ENCODE data around the gene SEPTIN5. TPM values are rescaled to one million over a fixed set of nuclear protein-coding genes. Genes with fewer than 3 reads are reported as not detected.

The SEPTIN5 gene
- total RNA-seq (2022): 2.0 and 3.5 TPM in 2 replicates
- not detected for Bru-seq, nascent RNA
- not detected for BruChase-seq, experiment 1, labeled RNA remaining after a 6-hour chase
- BruChase-seq, experiment 2, labeled RNA remaining after a 2-hour chase: percentile 15 among the genes with signal in this experiment
- long read RNA-seq, partial matches to known transcripts: 0 of 4 reads
- long read RNA-seq, other reads (novel, unspliced or antisense): 1 of 4 reads

GRCh38 chr22:19714312-19715187 is at the start of gene SEPTIN5:
Gene SEPTIN5, plus strand, starts transcription at chr22:19714503. Its CDS starts 86 bp downstream, at chr22:19714589.
- POLR2A ChIA-PET: no interaction called here
- no peak for TF ChIP-seq CTCF (IDR thresholded peaks at IDR 0.05; ENCODE audit: unreplicated experiment)
- Mint-ChIP-seq H3K27me3 (ENCODE audit: insufficient read depth, unreplicated experiment) (no peaks in the 10 kb centered on the region), H3K27ac (ENCODE audit: low read depth, unreplicated experiment) (no peak within 1 kb of the TSS), H3K9me3 (ENCODE audit: unreplicated experiment) (no peaks in the 10 kb centered on the region), H3K4me3 (ENCODE audit: unreplicated experiment) (peak within 1 kb of the TSS; percentile 69), H3K36me3 (ENCODE audit: insufficient read depth, unreplicated experiment) (no peaks in the 10 kb centered on the region), H3K4me1 (ENCODE audit: insufficient read depth, unreplicated experiment) (peaks cover 3% of the 10 kb centered on the region)
- no peak for DNase-seq (ENCODE audit: unreplicated experiment)
- intact Hi-C loops (cut with micrococcal nuclease): loop anchor here (5.0 to 10.0 kb wide), 3 partner anchors 37 to 420 kb away; partner anchors contain the start of gene CLTCL1
- CTCF ChIA-PET: interaction anchor here (1.4 kb wide), 1 partner anchor 16 kb away, joined by 7 read pairs; no protein-coding TSS in a partner anchor
- BruUV-seq (replicated peaks): no TSS peak

- no peaks in the 10 kb centered on the region for H3K9me3 Mint-ChIP-seq (ENCODE audit: unreplicated experiment)
- H3K36me3 Mint-ChIP-seq (ENCODE audit: insufficient read depth, unreplicated experiment): no peaks in the 10 kb centered on the region
- H3K4me3 Mint-ChIP-seq (ENCODE audit: unreplicated experiment): no peak overlapping the region
- CTCF ChIA-PET: interaction anchor here (0.6 to 1.3 kb wide), 3 partner anchors 16 to 396 kb away, joined by 3 to 8 read pairs (median 5); no protein-coding TSS in a partner anchor
- TF ChIP-seq CTCF (IDR thresholded peaks at IDR 0.05; ENCODE audit: unreplicated experiment): no peak
- no TSS peak for BruUV-seq (replicated peaks)
- peaks cover 14% of the 10 kb centered on the region for H3K4me1 Mint-ChIP-seq (ENCODE audit: insufficient read depth, unreplicated experiment)
- POLR2A ChIA-PET: no interaction called here
- peaks cover 14% of the 10 kb centered on the region for H3K27me3 Mint-ChIP-seq (ENCODE audit: insufficient read depth, unreplicated experiment)
- no peak overlapping the region for H3K27ac Mint-ChIP-seq (ENCODE audit: low read depth, unreplicated experiment)
- no peak for DNase-seq (ENCODE audit: unreplicated experiment)
- intact Hi-C loops (cut with micrococcal nuclease): no loop called here
Measured at GRCh38 chr22:19664951-19665783, 49.1 kb upstream of the SEPTIN5 start.

GRCh38 chr22:19665784-19666672 is 48.3 kb upstream of the SEPTIN5 start:
- no peak overlapping the region for H3K4me3 Mint-ChIP-seq (ENCODE audit: unreplicated experiment)
- no TSS peak for BruUV-seq (replicated peaks)
- peaks cover 14% of the 10 kb centered on the region for H3K4me1 Mint-ChIP-seq (ENCODE audit: insufficient read depth, unreplicated experiment)
- H3K27ac Mint-ChIP-seq (ENCODE audit: low read depth, unreplicated experiment): no peak overlapping the region
- H3K27me3 Mint-ChIP-seq (ENCODE audit: insufficient read depth, unreplicated experiment): peaks cover 18% of the 10 kb centered on the region
- no peak for DNase-seq (ENCODE audit: unreplicated experiment)
- ChIA-PET CTCF (interaction anchor here (0.6 to 1.3 kb wide), 3 partner anchors 15 to 395 kb away, joined by 3 to 8 read pairs (median 5); no protein-coding TSS in a partner anchor), POLR2A (no interaction called here)
- intact Hi-C loops (cut with micrococcal nuclease): no loop called here
- H3K36me3 Mint-ChIP-seq (ENCODE audit: insufficient read depth, unreplicated experiment): no peaks in the 10 kb centered on the region
- no peaks in the 10 kb centered on the region for H3K9me3 Mint-ChIP-seq (ENCODE audit: unreplicated experiment)
- TF ChIP-seq CTCF (IDR thresholded peaks at IDR 0.05; ENCODE audit: unreplicated experiment): no peak
